HL-60/S4 (cell line): ENCODE data around the gene SLC34A1.
"Not testable (repeated sequence)": the region's sequence is repeated elsewhere in the genome, so short reads cannot be mapped to it uniquely, and the experiment has no call there.

Experiments used
- in situ Hi-C: fragments of 300-500 bp; cut with MboI; formaldehyde crosslinking; loops from 2 replicates; pipeline ENCODE4 v1.14.3; 2022; ENCODE audit warnings: low sequenced_read_pairs

The SLC34A1 gene, protein sequence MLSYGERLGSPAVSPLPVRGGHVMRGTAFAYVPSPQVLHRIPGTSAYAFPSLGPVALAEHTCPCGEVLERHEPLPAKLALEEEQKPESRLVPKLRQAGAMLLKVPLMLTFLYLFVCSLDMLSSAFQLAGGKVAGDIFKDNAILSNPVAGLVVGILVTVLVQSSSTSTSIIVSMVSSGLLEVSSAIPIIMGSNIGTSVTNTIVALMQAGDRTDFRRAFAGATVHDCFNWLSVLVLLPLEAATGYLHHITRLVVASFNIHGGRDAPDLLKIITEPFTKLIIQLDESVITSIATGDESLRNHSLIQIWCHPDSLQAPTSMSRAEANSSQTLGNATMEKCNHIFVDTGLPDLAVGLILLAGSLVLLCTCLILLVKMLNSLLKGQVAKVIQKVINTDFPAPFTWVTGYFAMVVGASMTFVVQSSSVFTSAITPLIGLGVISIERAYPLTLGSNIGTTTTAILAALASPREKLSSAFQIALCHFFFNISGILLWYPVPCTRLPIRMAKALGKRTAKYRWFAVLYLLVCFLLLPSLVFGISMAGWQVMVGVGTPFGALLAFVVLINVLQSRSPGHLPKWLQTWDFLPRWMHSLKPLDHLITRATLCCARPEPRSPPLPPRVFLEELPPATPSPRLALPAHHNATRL

DNA sequence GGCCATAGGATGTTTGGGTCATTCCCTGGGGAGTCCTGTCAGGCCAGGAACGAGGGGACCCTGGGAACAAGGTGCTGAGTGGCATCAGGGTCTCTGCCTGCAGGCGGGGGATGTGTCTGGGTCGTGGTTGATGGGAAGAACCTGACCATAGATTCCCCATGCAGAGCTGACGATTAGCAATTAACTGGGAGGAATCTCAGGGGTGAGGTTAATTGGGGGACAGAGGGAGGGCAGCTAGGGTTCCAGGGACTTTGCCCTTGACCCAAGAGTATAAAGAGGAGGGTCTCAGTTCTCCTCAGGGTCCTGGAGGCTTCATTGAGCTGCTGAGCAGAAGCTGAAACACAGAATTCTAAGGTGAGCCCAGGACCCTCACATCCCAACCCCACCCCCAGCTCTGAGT is at the start of gene SLC34A1:
Gene SLC34A1, plus strand, starts transcription at position 301 of the 400 bp plus-strand sequence. CDS start 1,308 bp downstream, outside the sequence.
- in situ Hi-C loops, result loop anchor here (25.0 kb wide), 1 partner anchor 678 kb away; no protein-coding TSS in a partner anchor

GRCh38 chr5:177334781-177335700 is 49.2 kb upstream of the SLC34A1 start:
- in situ Hi-C loops, result no loop called here

DNA sequence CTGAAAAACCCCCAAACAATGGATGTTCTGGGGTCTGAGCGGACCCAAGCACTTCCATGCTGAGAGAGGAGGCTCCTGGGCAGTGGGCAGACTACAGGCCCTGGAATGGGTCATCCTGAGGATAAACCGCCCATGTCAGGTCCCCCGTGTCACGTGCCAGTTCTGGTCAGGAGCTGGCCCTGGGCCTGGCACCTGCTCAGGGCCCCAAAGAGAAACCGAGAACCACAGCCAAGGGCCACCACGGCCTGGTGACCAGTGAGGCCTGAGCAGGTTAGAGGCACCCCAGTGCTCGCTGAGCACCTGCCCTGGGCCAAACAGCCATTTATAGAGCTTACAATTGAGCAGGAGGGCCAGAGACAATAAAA is 48.6 kb upstream of the SLC34A1 start:
- in situ Hi-C loops, result no loop called here

GRCh38 chr5:177336112-177336511 is 48.1 kb upstream of the SLC34A1 start:
- in situ Hi-C loops, result no loop called here

DNA sequence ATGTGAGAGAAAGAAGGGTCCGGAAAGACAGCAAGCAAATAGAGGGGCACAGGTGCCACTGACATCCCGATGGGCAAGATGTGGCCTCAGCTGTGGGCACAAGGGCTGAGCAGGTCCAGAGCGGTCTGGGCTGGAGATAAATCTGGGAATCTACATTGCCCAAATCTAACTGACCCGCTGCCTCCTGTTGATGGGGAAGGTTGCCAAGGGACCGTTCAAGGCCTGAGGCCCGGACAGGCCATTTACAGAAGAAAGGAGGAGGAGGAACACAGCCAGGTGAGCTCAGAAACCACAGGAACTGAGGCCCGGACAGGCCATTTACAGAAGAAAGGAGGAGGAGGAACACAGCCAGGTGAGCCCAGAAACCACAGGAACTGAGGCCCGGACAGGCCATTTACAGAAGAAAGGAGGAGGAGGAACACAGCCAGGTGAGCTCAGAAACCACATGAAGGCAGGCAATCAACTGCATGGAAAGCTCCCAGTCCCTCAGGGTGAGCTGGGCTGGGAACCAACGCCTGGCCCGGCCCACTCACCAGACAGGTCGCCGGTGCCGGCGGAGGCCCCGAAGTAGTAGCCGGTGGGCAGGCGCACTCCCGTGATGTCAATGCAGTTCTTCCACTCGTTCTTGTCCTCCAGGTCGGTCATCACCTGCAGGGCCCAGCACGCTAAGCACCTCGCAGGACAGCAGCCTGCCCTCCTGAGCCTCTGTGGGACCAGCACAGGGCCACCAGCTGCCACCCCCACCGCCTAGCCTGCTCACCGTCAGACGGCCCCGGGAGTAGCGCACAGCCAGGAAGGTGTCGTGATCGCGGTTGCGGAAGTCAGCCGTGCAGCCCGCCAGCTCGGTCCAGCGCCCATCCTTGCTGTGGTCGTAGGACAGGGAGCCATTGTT is 47.4 kb upstream of the SLC34A1 start:
- in situ Hi-C loops, result no loop called here

GRCh38 chr5:177338251-177339106 is 45.8 kb upstream of the SLC34A1 start:
- in situ Hi-C loops, result no loop called here

- in situ Hi-C loops, result no loop called here
Observed at GRCh38 chr5:177339107-177339638, 45.1 kb upstream of the SLC34A1 start.

DNA sequence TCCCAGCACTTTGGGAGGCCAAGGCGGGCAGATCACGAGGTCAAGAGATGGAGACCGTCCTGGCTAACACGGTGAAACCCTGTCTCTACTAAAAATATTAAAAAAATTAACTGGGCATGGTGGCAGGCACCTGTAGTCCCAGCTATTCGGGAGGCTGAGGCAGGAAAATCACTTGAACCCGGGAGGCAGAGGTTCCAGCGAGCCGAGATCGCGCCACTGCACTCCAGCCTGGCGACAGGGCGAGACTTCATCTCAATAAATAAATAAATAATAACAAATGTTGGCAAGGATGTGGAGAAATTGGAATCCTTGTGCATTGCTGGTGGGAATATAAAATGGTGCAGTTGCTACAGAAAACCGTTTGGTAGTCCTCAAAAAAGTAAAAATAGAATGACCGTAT is 41.2 kb upstream of the SLC34A1 start:
- in situ Hi-C loops, result not testable (repeated sequence)

DNA sequence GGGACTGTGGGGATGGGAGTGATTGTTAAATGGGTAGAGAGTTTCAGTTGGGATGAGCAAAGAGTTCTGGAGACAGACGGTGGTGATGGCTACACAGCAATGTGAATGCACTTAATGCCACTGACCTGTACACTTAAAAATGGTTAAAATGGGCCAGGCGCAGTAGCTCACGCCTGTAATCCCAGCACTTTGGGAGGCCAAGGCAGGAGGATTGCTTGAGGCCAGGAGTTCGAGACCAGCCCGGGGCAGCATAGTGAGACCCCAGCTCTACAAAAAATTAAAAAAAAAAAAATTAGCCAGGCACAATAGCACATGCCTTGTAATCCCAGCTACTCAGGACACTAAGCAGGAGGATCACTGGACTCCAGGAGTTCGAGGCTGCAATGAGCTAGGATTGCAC is 40.5 kb upstream of the SLC34A1 start:
- in situ Hi-C loops, result no loop called here

DNA sequence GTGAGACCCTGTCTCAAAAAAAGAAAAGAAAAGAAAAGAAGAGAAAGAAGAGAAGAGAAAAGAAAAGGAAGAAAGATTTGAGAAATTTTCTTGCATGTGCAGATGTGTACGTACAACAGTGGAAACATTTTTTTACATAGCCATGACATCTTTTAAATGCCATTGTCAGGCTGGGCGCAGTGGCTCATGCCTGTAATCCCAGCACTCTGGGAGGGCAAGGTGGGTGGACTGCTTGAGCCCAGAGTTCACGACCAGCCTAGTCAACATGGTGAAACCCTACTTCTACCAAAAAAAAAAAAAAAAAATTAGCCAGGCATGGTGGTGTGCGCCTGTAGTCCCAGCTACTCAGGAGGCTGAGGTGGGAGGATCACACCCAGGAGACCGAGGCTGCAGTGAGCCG is 39.3 kb upstream of the SLC34A1 start:
- in situ Hi-C loops, result no loop called here

DNA sequence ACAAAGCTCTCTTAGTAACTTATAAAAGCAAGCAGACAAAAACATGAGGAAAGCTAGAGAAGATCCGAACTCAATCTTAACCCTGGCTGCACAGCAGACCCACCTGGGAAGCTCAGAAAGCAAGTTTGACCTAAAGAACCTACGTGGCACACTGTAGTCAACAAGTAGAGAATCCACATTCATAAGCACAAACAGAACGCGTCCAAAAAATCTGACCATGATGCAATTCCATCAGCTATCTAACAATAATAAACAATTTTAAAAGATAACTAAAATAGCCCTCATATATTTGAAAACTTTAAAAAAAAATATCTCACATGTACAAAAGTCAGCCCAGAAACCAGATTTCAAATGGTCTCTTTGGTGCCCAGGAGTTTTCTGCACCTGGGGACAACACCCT is 37.4 kb upstream of the SLC34A1 start:
- in situ Hi-C loops, result no loop called here

- in situ Hi-C loops, result no loop called here
Observed at GRCh38 chr5:177347699-177348098, 36.5 kb upstream of the SLC34A1 start.

DNA sequence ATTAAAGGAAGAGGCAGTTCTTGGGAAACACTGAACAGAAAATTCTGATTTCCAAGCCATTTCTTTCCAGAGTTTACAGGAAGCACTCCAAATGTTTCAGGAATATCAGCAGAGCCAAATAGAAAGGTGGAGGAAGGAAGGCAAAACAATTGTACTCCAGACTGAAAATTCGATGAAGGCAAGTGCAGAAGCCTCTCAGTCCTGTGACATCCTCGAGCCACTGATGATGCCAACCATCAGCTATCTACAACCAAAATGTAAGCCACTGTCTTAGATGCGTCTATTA is 34.9 kb upstream of the SLC34A1 start:
- in situ Hi-C loops, result no loop called here

DNA sequence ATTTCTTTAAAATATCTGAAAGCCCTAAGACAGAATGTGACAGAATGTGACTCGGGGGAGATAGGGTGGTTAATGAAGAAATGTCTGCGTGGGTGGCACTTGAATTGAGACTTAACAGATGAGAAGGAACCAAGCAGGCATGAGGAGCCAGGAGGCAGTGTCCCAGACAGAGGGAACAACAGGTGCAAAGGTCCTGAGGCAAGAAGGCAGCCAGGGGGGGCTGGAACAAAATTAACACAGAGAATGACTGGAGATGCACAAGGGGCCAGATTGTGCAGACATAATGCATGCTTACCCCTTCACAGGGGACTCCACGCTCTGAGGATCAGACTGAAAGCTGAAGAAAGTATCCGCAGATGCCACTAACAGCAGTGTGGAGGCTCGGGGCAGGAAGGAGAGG is 34.5 kb upstream of the SLC34A1 start:
- in situ Hi-C loops, result no loop called here

DNA sequence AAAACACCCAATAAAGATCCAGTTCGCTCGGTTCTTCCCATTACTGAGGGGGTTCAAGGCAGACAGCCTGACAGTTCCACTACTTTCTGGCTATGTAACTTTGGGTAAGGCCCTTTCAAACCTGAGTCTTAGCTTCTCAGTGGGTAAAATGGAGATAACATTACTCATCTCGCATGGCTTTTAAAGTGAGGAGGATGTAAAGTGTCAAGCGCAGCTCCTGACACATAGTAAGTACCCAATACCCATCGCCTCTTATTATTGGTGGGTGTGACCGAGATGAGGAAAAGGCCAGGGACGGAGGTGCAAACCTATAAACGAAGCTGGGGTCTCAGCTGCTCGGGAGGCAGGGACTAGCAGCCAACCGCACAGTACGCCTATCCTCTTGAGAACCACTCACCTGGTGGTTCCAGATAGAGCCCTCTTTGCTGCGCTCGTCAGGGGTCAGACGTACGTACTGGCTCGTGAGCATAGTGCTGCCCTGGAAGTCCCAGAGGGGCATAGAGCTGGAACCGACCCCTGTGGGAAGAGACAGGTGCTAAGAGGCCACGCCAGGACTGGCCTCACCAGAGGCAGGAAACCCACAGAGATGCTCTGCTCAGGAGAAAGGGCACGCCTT is 33.4 kb upstream of the SLC34A1 start:
- in situ Hi-C loops, result no loop called here

GRCh38 chr5:177351392-177352329 is 32.6 kb upstream of the SLC34A1 start, which contains the start of gene LMAN2:
TSS of gene LMAN2 (minus strand) at chr5:177351668. CDS start at chr5:177351647, 21 bp downstream.
- in situ Hi-C loops, result no loop called here

- in situ Hi-C loops, result no loop called here
Observed at GRCh38 chr5:177353093-177353492, 31.1 kb upstream of the SLC34A1 start.

DNA sequence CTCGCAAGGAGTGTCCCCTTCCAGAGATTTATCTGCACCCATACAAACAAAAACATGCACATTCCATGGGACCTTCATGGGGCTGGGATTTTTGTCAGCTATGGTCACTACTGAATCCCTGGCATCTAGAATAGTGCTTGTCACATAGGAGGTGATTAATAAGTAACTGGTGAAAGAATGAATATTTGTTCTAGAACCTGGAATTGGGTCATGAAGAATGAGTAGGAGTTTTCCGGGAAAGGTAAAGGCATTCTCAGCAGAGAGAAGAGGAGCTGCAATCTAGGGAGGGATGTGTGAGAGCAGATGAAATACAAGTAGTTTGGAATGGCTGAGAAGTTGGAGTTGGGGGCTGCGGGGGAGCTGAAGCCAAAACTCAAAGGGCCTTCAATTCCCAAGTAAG is 30.0 kb upstream of the SLC34A1 start:
- in situ Hi-C loops, result no loop called here
